COR-L47 (cell line): ENCODE results near the gene ASCC2.

Experiments
- DNase-seq: peaks from one replicate; lab custom pipeline; 2025; lab: John Stamatoyannopoulos, UW

ASCC2 gene

GRCh38 chr22:29787371-29787980 lies 50.6 kb downstream of the ASCC2 start:
- DNase-seq, result no peak

GRCh38 chr22:29786031-29786430 lies 52.0 kb downstream of the ASCC2 start:
- DNase-seq, result peak; percentile 39

GRCh38 chr22:29784451-29785361 lies 53.4 kb downstream of the ASCC2 start:
- DNase-seq, result no peak

- no peak for DNase-seq
Measured at GRCh38 chr22:29782061-29782845, 55.8 kb downstream of the ASCC2 start.

- DNase-seq, result no peak
Measured at GRCh38 chr22:29780748-29781676, 57.1 kb downstream of the ASCC2 start.

GRCh38 chr22:29780220-29780619 lies 57.9 kb downstream of the ASCC2 start:
- no peak for DNase-seq

- no peak for DNase-seq
Measured at GRCh38 chr22:29773233-29773632, 64.8 kb downstream of the ASCC2 start.

GRCh38 chr22:29772170-29772641 lies 65.9 kb downstream of the ASCC2 start:
- DNase-seq, result no peak

GRCh38 chr22:29769723-29770321 lies 68.3 kb downstream of the ASCC2 start:
- no peak for DNase-seq

GRCh38 chr22:29768052-29768693 lies 69.9 kb downstream of the ASCC2 start:
- no peak for DNase-seq

- peak; percentile 91 for DNase-seq
Measured at GRCh38 chr22:29767171-29768051, 70.7 kb downstream of the ASCC2 start, which contains the start of gene UQCR10. UQCR10 (plus strand) TSS chr22:29767369; CDS start chr22:29767399, 30 bp downstream.

GRCh38 chr22:29766632-29767170 lies 71.4 kb downstream of the ASCC2 start, which contains the start of gene ZMAT5:
ZMAT5 (minus strand) TSS chr22:29767007; CDS start chr22:29748544, 18,463 bp downstream.
- DNase-seq, result peak; percentile 96

- no peak for DNase-seq
Measured at GRCh38 chr22:29765905-29766631, 72.0 kb downstream of the ASCC2 start.

- peak; percentile 73 for DNase-seq
Measured at GRCh38 chr22:29762263-29762662, 75.8 kb downstream of the ASCC2 start.

- DNase-seq, result no peak
Measured at GRCh38 chr22:29758959-29759358, 79.1 kb downstream of the ASCC2 start.

GRCh38 chr22:29758068-29758622 lies 79.9 kb downstream of the ASCC2 start:
- no peak for DNase-seq

GRCh38 chr22:29757096-29757495 lies 81.0 kb downstream of the ASCC2 start:
- no peak for DNase-seq

- no peak for DNase-seq
Measured at GRCh38 chr22:29756341-29756740, 81.7 kb downstream of the ASCC2 start.
